Upper lobe of left lung (tissue), 6 donors: ENCODE results near the gene TFEB. TPM values are rescaled to one million over a fixed set of nuclear protein-coding genes. Genes with fewer than 3 reads are reported as not detected.

ENCODE experiments used
- ATAC-seq, 2 donors: fragments of 200-7000 bp; cut with Tn5 transposase; one replicate each; pipeline ENCODE4 v1.9.1; 2022; ENCODE audit warnings: mild to moderate bottlenecking in 2 of 2, moderate library complexity in 2 of 2; ENCODE audit not compliant: low FRiP score in 2 of 2
- DNase-seq, 2 donors: peaks; one replicate each; pipeline ENCODE4 v3.0.0-alpha.2; 2019 to 2020
- H3K27ac ChIP-seq, 4 donors: fragments of 200-600 bp; sonication (generic); one replicate each; pipeline ENCODE4 v1.5.1; 2016 to 2019
- H3K27me3 ChIP-seq, 4 donors: fragments of 200-600 bp; sonication (generic); one replicate each; pipeline ENCODE4 v1.5.1; 2017 to 2019
- H3K36me3 ChIP-seq, 4 donors: fragments of 200-600 bp; sonication (generic); one replicate each; pipeline ENCODE4 v1.5.1; 2016 to 2019
- H3K4me1 ChIP-seq, 4 donors: fragments of 200-600 bp; sonication (generic); one replicate each; pipeline ENCODE4 v1.5.1; 2018 to 2019
- H3K4me3 ChIP-seq, 4 donors: fragments of 200-600 bp; sonication (generic); one replicate each; pipeline ENCODE4 v1.5.1; 2017 to 2019; ENCODE audit warnings: mild to moderate bottlenecking in 2 of 4, moderate library complexity in 1 of 4
- H3K9me3 ChIP-seq, 4 donors: fragments of 200-600 bp; sonication (generic); one replicate each; pipeline ENCODE4 v1.5.1; 2018 to 2019
- EP300 ChIP-seq, 4 donors: sonication (generic); formaldehyde crosslinking; IDR thresholded peaks; one replicate each; pipeline ENCODE4 v1.5.1; 2017; ENCODE audit warnings: antibody characterized with exemption in 4 of 4, control low read depth in 2 of 4
- POLR2A ChIP-seq, 4 donors: fragments of 450-650 bp; IDR thresholded peaks; one replicate each; pipeline ENCODE4 v1.5.1; 2016 to 2017; ENCODE audit warnings: antibody characterized with exemption in 4 of 4, mild to moderate bottlenecking in 2 of 4
- POLR2AphosphoS5 ChIP-seq, 2 donors: sonication (generic); formaldehyde crosslinking; IDR thresholded peaks; one replicate each; pipeline ENCODE4 v1.5.1; 2017; ENCODE audit warnings: antibody characterized with exemption in 2 of 2
- WGBS, 2 donors: methylation state at CpG; one replicate each; pipeline ENCODE4 v1.1.5; 2017 to 2018; 5-methylcytosine and 5-hydroxymethylcytosine counted together
- total RNA-seq, 6 donors: library from RNA; depleted of rRNA in 4 of 6; stranded (reverse); fragments of >200 nt in 4 of 6; gene quantifications; one replicate each; pipeline versions ENCODE4 v1.1.0 to v1.2.1, GENCODE V29; 2016 to 2021
- TF ChIP-seq, protein P1 (sequence below), 6 experiments: fragments of 450-650 bp in 4 of 6; fragments of 200-600 bp in 2 of 6; sonication (generic) in 2 of 6; IDR thresholded peaks; one replicate each; pipeline ENCODE4 v1.5.1; 2016 to 2019; ENCODE audit warnings: antibody characterized with exemption in 6 of 6
- donor health status: DM: no; HTN: no; CAD: no; lungs with moderate emphysema.
- donor health status: DM: no; HTN: yes; CAD: no; lungs with severe emphysema.

Gene TFEB
- total RNA-seq, 6 donors from 2014 or later, result 20.2 to 46.0 (median 27.3) TPM

DNA sequence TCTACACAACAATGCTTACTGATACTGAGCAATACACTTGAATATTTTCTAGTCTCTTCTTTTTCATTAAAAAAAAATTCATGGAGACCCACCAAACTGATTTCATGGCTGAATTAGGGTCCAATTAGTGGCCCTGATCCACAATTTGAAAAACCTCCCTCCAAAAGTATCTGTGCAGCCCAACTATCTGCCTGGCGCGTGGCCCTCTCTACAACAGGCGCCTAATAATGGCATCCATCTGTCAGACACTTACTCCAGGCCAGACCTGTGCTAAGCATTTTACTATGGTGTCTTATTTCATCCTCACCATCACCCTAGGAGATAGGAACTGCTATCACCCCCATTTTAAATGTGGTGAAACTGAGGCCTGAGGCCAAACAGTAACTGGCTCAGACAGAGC lies 14.0 kb downstream of the TFEB start:
- H3K4me1 ChIP-seq, result peaks cover 41 to 61% (median 50%) of the 10 kb centered on the region in 4 donors
- no peak overlapping the region for H3K27ac ChIP-seq
- ATAC-seq (no peak), DNase-seq (no peak)
- H3K36me3 ChIP-seq, result no peaks in the 10 kb centered on the region
- 92 to 96% methylated on average over 3 of the region's 3 CpGs for WGBS, 2 donors
- H3K27me3 ChIP-seq, result no peaks in the 10 kb centered on the region
- TF ChIP-seq, protein P1, sequence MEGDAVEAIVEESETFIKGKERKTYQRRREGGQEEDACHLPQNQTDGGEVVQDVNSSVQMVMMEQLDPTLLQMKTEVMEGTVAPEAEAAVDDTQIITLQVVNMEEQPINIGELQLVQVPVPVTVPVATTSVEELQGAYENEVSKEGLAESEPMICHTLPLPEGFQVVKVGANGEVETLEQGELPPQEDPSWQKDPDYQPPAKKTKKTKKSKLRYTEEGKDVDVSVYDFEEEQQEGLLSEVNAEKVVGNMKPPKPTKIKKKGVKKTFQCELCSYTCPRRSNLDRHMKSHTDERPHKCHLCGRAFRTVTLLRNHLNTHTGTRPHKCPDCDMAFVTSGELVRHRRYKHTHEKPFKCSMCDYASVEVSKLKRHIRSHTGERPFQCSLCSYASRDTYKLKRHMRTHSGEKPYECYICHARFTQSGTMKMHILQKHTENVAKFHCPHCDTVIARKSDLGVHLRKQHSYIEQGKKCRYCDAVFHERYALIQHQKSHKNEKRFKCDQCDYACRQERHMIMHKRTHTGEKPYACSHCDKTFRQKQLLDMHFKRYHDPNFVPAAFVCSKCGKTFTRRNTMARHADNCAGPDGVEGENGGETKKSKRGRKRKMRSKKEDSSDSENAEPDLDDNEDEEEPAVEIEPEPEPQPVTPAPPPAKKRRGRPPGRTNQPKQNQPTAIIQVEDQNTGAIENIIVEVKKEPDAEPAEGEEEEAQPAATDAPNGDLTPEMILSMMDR (IDR thresholded peaks at IDR 0.05), result no peak
- no peaks in the 10 kb centered on the region for H3K9me3 ChIP-seq
- no peak overlapping the region for H3K4me3 ChIP-seq

DNA sequence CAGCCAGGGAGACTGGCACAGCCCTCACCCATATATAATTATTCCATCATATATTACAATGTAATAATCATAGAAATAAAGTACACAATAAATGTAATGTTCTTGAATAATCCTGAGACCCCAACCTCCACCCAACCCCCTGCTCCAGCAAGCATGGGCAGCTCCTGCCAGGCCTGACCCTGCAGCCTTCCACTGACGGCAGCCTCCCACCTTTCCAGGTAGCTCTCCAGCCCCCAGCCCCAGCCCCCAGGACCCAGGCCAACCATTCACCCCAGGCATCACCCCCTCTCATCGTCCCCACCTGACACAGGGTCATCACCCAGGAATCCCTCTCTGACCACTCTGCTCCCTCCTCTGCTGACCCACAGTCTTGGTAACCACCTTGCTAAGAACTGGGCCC lies 14.6 kb downstream of the TFEB start:
- DNase-seq (no peak), ATAC-seq (no peak)
- Histone ChIP-seq H3K27ac (no peak overlapping the region), H3K36me3 (no peaks in the 10 kb centered on the region), H3K4me1 (peaks cover 45 to 66% (median 51%) of the 10 kb centered on the region in 4 donors), H3K4me3 (no peak overlapping the region), H3K27me3 (no peaks in the 10 kb centered on the region), H3K9me3 (no peaks in the 10 kb centered on the region)
- WGBS, 2 donors, result 95 to 96% methylated on average over 2 of the region's 2 CpGs
- no peak for TF ChIP-seq POLR2AphosphoS5 (IDR thresholded peaks at IDR 0.05)
- TF ChIP-seq, protein P1 (IDR thresholded peaks at IDR 0.05), result no peak
- no peak for TF ChIP-seq POLR2A (IDR thresholded peaks at IDR 0.05)
- TF ChIP-seq EP300 (IDR thresholded peaks at IDR 0.05), result no peak

DNA sequence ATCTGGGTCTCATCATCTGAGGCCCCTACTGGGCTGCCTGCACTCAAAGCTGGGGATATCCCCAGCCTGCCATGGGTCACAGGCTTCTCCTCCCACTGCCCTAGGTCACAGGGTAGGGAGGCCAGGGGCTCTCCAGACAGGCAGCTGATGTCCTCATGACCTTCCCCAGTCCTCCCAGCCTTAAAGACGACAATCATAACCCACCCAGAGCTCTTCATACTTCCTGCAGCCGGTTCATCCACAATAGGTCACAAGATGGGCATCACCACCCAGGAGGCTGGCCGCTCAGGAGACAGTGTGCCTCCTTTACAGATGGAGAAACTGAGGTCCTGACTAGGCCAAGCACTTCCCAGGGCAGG lies 15.2 kb downstream of the TFEB start:
- no peaks in the 10 kb centered on the region for H3K9me3 ChIP-seq

DNA sequence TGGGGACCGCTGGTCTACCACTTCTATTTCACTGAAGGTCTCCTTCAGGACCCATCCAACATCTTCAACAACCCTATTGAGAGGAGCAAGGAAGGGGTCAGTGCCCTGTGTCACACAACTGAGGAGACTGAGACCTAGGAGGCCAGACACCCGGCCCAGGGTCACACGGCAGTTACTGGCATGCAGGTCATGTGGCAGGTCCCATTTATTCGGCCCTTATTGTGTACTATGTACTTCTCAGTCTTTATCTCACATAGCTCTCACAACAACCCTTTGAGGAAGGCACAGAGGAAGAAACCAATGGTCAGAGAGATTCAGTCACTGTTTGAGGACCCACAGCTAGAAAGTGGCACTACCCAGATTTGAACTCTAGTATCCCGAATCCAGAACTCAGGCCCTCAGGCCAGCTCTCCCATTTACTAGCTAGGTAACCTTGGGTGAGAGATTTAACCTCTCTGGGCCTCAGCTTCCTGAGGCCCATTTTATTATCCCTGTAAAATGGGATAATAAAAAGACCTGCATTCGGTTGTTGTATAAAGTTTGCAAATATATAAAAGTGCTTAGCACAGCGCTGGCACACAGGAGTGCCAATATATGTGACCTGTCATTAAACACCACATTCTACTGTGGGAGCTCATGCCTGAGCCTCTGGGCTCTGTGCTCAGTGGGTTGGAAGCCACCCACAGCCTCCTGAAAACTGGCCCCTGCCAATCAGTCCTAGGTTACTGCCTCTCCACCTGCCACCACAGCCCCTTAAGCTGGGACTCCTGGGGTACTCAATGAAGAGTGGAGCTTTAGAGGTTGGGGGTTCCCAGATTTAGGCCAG lies 15.8 kb downstream of the TFEB start:
- Histone ChIP-seq H3K9me3 (no peaks in the 10 kb centered on the region), H3K4me1 (peaks cover 35 to 56% (median 41%) of the 10 kb centered on the region in 4 donors), H3K27ac (peak overlapping the region in 1 of 4 donors; percentile 26), H3K4me3 (no peak overlapping the region), H3K27me3 (no peaks in the 10 kb centered on the region), H3K36me3 (no peaks in the 10 kb centered on the region)
- TF ChIP-seq, protein P1 (IDR thresholded peaks at IDR 0.05), result no peak
- no peak for TF ChIP-seq EP300 (IDR thresholded peaks at IDR 0.05)
- no peak for TF ChIP-seq POLR2A (IDR thresholded peaks at IDR 0.05)
- no peak for TF ChIP-seq POLR2AphosphoS5 (IDR thresholded peaks at IDR 0.05)
- 79 to 91% methylated on average over 7 of the region's 7 CpGs for WGBS, 2 donors
- no peak for DNase-seq
- no peak for ATAC-seq

More for the DNA sequence above, 15.2 kb downstream of the TFEB start:
- Histone ChIP-seq H3K4me1 (peaks cover 40 to 62% (median 47%) of the 10 kb centered on the region in 4 donors), H3K27me3 (no peaks in the 10 kb centered on the region), H3K27ac (peak overlapping the region in 1 of 4 donors; percentile 26), H3K4me3 (no peak overlapping the region), H3K36me3 (no peaks in the 10 kb centered on the region)
- DNase-seq (no peak), ATAC-seq (no peak)
- 88% methylated on average over 3 of the region's 3 CpGs; no CpG with 5 or more reads in 1 of the 2 donors for WGBS, 2 donors
- TF ChIP-seq POLR2AphosphoS5 (IDR thresholded peaks at IDR 0.05) (no peak), EP300 (IDR thresholded peaks at IDR 0.05) (no peak), POLR2A (IDR thresholded peaks at IDR 0.05) (no peak)
- TF ChIP-seq, protein P1 (IDR thresholded peaks at IDR 0.05), result no peak

DNA sequence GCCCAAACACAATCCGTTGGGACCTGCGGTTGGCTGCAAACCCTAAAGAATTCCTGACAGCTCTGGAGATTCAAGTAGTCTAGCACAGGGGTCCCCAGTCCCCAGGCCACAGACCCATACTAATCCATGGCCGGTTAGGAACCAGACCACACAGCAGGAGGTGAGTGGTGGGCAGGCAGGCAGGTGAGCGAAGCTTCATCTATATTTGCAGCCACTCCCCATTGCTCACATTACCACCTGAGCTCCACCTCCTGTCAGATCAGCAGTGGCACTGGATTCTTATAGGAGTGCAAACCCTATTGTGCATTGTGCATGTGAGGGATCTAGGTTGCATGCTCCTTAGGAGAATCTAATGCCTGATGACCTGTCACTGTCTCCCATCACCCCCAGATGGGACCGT lies 16.6 kb downstream of the TFEB start:
- no peak for DNase-seq
- no peak for ATAC-seq
- Histone ChIP-seq H3K9me3 (no peaks in the 10 kb centered on the region), H3K4me1 (peaks cover 29 to 48% (median 36%) of the 10 kb centered on the region in 4 donors), H3K27ac (no peak overlapping the region), H3K27me3 (no peaks in the 10 kb centered on the region), H3K4me3 (no peak overlapping the region), H3K36me3 (no peaks in the 10 kb centered on the region)
- 71 to 84% methylated on average over 5 of the region's 5 CpGs for WGBS, 2 donors
- no peak for TF ChIP-seq POLR2AphosphoS5 (IDR thresholded peaks at IDR 0.05)
- TF ChIP-seq, protein P1 (IDR thresholded peaks at IDR 0.05), result no peak
- TF ChIP-seq POLR2A (IDR thresholded peaks at IDR 0.05), result no peak
- TF ChIP-seq EP300 (IDR thresholded peaks at IDR 0.05), result no peak
